ENCODE measurements around the gene CACNB4. TPM values are rescaled to one million over a fixed set of nuclear protein-coding genes. Genes with fewer than 3 reads are reported as not detected.
A peak's percentile ranks its signal among the peaks of the same experiment; 100 is the strongest.

CACNB4 gene
- total and polyA plus RNA-seq, 9 of the 15 experiments (the other 6 are each of a cell fraction or from before 2014, with no cell fraction given), result 0.01 to 0.20 (median 0.04) TPM; not detected in 1

- TF ChIP-seq STAT6 (CRISPR knock-in tag; IDR thresholded peaks at IDR 0.05) (no peak), ZNF184 (CRISPR knock-in tag; IDR thresholded peaks at IDR 0.05) (no peak), THRAP3 (IDR thresholded peaks at IDR 0.05; ENCODE audit: borderline replicate concordance) (no peak)
Observed at GRCh38 chr2:151907286-151908203, 191.3 kb downstream of the CACNB4 start (continued).

- no peak overlapping the region for H3K4me2 ChIP-seq (ENCODE audit: insufficient read depth, low read length)
- no peak overlapping the region for H3K4me3 ChIP-seq
- intact Hi-C loops (cut with micrococcal nuclease) (no loop called here), in situ Hi-C loops (cut with MboI) (no loop called here)
- peaks cover 5 to 19% of the 10 kb centered on the region in 2 experiments; a peak in 4 of 5 replicates for H3K27me3 ChIP-seq (ENCODE audit: control insufficient read depth in 2 of 2, insufficient read depth in 2 of 2, low read length in 2 of 2)
- POLR2A ChIA-PET, result interaction anchor here (0.5 to 2.8 kb wide), 4 partner anchors 9 to 806 kb away, joined by 3 to 8 read pairs (median 4); no protein-coding TSS in a partner anchor
- no peaks in the 10 kb centered on the region for H3K9me1 ChIP-seq (ENCODE audit: control insufficient read depth, insufficient read depth, low read length)
- peak; percentile 50; the same call in 2 of the 3 replicates for ATAC-seq
- CTCF ChIA-PET (ENCODE audit: low intra/inter-chr PET ratio), result no interaction called here
- H3K27ac ChIP-seq (ENCODE audit: extremely low read depth, low read depth, low read length), result no peak overlapping the region
- no peaks in the 10 kb centered on the region for H3K79me2 ChIP-seq (ENCODE audit: control insufficient read depth, insufficient read depth, low read length)
- no peak for FAIRE-seq
- H3K4me1 ChIP-seq (replicated peaks in 1 of 2; ENCODE audit: control insufficient read depth in 2 of 2, insufficient read depth in 2 of 2, low read length in 2 of 2), result no peaks in the 10 kb centered on the region; a peak in 1 of 5 replicates
- H4K20me1 ChIP-seq (replicated peaks; ENCODE audit: control insufficient read depth, insufficient read depth, low read length), result no peaks in the 10 kb centered on the region
- H3K9me3 ChIP-seq (replicated peaks; ENCODE audit: control insufficient read depth, insufficient read depth, low read depth, low read length), result no peaks in the 10 kb centered on the region
- H3K9ac ChIP-seq (ENCODE audit: insufficient read depth in 1 of 2, low read depth in 2 of 2, low read length in 2 of 2), result no peak overlapping the region
- 7% methylated on average over 2 of the region's 2 CpGs for WGBS (ENCODE audit: insufficient coverage, low coverage, missing lambda C conversion rate)
- no peaks in the 10 kb centered on the region for H3K36me3 ChIP-seq (ENCODE audit: control insufficient read depth, insufficient read depth, low read length)
- H2AFZ ChIP-seq (ENCODE audit: low read depth, low read length), result no peak overlapping the region
- peak in 1 of 4 experiments; percentile 25 for DNase-seq (ENCODE audit: extremely low read depth in 1 of 4, low spot score in 3 of 4)
- no TSS peak for BruUV-seq (replicated peaks)
- peak; percentile 98 for TF ChIP-seq CTBP1 (IDR thresholded peaks at IDR 0.05; ENCODE audit: borderline replicate concordance)
- TF ChIP-seq ARID1B (IDR thresholded peaks at IDR 0.05), result peak; percentile 18; the same call in 1 of the 2 replicates
- TF ChIP-seq RBFOX2 (IDR thresholded peaks at IDR 0.05; ENCODE audit: low read depth, low read length), result no peak
- TF ChIP-seq RBM25 (IDR thresholded peaks at IDR 0.05; ENCODE audit: low read depth, low read length, severe bottlenecking), result no peak
- TF ChIP-seq TEAD4 (IDR thresholded peaks at IDR 0.05; ENCODE audit: low read length), result peak; percentile 28; the same call in 1 of the 2 replicates
- no peak for TF ChIP-seq TEAD4 (CRISPR knock-in tag; IDR thresholded peaks at IDR 0.05; ENCODE audit: borderline replicate concordance)
- peak; percentile 84 for TF ChIP-seq ZEB2 (IDR thresholded peaks at IDR 0.05)
- TF ChIP-seq SOX6 (IDR thresholded peaks at IDR 0.05), result 0 out of 2 replicates have a peak, but pooled peaks have one; percentile 50
- TF ChIP-seq JUND (IDR thresholded peaks at IDR 0.05; ENCODE audit: borderline replicate concordance, low read depth, low read length), result peak; percentile 35; the same call in 1 of the 2 replicates
- TF ChIP-seq JUND (tag; IDR thresholded peaks at IDR 0.05; ENCODE audit: borderline replicate concordance, low read depth, low read length), result no peak
- TF ChIP-seq TRIM24 (IDR thresholded peaks at IDR 0.05), result no peak
- TF ChIP-seq EP300 (IDR thresholded peaks at IDR 0.05; ENCODE audit: low read length), result peak; percentile 13; the same call in 1 of the 2 replicates
- peak; percentile 64; the same call in 1 of the 2 replicates for TF ChIP-seq FOSL1 (tag; conservative IDR thresholded peaks at IDR 0.05)
- peak; percentile 80 for TF ChIP-seq EGR1 (conservative IDR thresholded peaks at IDR 0.05)
- TF ChIP-seq ESRRA (IDR thresholded peaks at IDR 0.05; ENCODE audit: borderline replicate concordance, low read depth), result peak; percentile 21; the same call in 1 of the 2 replicates
- TF ChIP-seq CBFA2T3 (IDR thresholded peaks at IDR 0.05), result peak; percentile 50
Observed at GRCh38 chr2:151906633-151906998, 192.2 kb downstream of the CACNB4 start.

All from K562 (cell line).